Ureter (tissue), 1 donor: Measurements from ENCODE around the gene MEX3A. TPM values are rescaled to one million over a fixed set of nuclear protein-coding genes. Genes with fewer than 3 reads are reported as not detected.
"Not testable (repeated sequence)": the region's sequence is repeated elsewhere in the genome, so short reads cannot be mapped to it uniquely, and the experiment has no call there.

Source experiments
- DNase-seq: peaks from one replicate; pipeline ENCODE4 v3.0.0-alpha.2; 2020; ENCODE audit warnings: low spot score
- total RNA-seq: library from RNA; stranded (reverse); gene quantifications from one replicate; pipeline ENCODE4 v1.2.4, GENCODE V29; 2023
- donor health status: DM: yes; HTN: yes; CAD: no.

Gene MEX3A
- total RNA-seq, 1 donor from 2014 or later = 1.2 TPM

DNA sequence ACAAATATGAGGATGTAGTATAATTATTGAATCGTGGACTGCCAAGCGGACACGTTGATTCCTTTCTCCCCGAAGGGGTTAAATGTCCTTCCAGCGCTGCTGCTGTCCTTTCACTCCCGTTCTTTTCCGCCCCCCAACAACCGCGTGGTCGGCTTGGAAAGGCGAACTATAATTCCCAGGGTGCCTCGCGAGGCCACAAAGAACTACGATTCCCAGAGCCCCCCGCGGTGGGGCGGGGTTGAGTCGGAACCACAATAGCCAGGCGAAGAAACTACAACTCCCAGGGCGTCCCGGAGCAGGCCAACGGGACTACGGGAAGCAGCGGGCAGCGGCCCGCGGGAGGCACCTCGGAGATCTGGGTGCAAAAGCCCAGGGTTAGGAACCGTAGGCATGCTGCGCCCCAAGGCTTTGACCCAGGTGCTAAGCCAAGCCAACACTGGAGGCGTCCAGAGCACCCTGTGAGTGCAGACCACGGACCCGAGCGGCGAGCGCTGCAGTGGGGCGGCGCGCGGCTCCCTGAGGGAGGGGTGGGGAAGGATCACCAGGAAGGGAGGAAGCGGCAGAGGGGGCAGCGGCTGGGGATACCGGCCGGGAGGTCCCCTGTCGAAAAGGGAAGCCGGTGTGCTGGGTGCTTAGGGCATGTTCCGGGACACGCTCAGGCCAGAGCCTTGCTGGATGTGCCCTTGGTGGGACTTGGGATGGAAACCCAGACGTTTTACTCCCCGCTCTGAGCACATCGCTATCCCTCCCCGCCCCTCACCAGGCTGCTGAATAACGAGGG is 27.6 kb downstream of the MEX3A start, which contains the start of gene LAMTOR2:
LAMTOR2 (plus strand) TSS at position 283 of the 781 bp plus-strand sequence; CDS start at position 391, 108 bp downstream.
- DNase-seq = peak; percentile 99

DNA sequence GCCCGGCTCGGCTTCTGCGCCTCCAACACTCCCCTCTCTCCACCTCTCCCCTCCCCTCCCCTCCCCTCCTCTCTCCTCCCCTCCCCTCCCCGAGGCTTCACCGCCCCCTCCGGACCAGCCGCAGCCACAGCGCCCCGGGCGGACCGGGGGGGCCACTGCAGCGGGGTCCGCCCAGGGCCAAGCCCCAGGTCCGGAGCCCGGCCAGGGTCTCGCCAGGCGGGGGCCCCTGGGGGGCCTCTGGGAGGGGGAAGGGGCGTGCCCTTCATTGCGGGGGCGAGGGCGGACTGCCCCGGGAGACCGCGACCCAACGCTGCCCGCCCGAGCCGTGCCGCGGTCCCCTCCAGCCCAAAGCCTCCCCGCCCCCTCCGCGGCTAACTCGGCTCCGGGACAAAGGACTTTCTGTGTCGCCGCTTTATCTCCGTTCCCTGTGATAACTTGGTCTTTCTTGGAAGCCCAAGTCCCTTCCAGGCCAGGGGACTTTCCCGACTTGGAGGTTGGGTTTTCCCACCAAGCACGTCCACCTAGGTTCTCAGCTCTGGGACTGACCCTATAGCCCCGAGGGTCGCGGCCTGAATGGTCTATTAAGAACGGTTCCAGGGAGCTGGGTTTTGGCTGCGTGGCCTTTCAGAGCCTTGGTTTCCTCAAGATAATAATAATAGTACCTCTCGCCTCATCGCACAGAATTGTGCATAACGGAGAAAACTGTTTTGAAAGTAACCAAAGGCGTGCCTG is 28.3 kb downstream of the MEX3A start, which contains the start of gene UBQLN4:
UBQLN4 (minus strand) TSS at position 31 of the 732 bp plus-strand sequence. CDS start 97 bp downstream, outside the sequence.
- DNase-seq = peak; percentile 92

DNA sequence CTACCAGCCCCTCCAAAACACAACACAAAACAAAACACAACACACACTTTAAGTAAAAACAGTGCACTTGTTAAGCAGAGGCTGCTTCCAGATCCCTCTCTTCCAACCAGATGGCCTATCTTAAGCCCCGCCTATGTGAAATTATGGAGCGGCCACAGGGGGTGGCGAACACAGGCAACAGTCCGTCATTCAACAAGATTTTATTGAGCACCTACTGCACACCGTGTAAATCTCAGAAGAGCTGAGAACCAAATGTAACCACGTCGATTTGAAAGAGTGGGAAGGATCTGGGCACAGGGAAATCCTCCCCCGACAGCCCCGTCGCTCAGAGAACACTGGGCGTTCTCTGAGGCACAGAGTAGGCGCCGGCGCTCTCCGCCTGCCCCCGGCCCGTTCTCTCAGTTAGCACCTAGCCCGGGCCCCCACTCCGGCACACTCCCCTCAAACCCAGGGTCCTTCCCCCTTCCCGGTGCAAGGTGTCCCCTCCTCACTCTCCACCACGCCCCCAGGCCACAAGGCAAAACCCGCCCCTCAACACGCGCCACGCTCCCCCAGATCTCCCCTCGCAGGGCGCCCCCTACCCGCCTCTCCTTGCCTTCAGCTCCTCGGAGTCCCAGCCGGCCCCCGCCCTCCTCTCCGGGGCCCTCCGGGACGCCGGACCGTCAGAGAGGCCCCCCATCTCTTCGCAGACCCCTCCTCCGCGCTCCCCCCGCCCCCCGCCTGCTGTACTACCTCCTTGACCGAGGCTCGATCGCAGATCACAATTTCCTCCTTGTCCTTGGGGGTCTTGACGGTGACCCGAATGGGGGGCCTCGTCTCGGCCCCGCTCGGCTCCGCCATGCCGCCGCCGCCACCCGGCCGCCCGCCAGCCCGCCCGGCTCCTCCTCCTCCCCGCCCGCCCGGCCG is 29.1 kb downstream of the MEX3A start:
- DNase-seq = peak; percentile 77

DNA sequence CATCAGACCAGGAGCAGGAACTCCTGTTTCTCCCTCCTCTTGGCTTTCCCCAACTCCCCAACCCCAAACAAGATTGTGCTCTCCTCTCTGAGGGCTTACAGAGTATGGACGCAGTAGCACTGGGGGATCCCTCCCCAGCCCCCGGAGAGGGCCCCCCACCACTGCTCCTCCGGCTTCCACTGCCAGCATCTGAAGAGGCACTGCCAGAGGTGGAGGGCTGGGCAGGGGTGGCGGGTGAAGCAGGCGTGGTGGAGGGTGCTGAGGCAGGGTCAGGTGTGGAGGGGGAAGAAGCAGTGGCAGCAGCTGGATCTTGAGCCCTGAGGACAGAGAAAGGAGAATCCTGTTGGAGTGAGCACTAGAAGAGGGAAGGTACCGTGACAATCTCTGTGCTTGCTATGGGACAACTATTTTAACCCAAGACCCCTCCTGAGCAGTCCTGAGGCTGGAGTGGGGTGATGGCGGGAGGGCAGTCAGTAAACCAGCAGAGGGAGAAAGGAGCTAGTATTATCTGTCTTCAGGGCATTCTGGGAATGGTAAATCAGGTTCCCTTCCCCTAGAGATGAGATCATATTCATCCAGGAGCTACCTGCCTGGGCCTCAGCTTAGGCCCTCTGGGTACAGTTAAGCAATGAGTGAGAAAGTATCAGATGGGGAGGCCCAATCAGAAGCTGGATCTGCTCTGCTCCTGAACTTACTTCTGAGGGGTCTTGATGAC is 31.1 kb downstream of the MEX3A start:
- DNase-seq = no peak

DNA sequence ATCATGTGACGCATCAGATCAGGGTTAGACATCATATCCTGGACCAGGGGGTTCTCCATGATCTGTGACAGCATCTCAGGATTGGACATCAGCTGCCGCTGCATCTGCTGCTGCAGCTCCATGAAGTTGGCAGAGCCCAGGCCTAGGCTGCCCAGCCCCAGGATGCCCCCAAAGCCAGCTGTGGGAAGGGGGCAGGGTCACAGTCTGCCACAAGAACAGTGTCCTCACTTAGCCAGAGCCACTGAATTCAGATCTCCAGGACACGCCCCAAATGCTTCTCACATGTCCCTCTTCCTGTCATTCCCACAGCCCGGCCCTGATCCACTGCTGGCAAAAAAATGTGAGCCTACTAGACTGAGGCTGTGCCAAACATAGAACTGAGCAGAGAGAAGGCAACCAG is 31.9 kb downstream of the MEX3A start:
- DNase-seq = no peak

DNA sequence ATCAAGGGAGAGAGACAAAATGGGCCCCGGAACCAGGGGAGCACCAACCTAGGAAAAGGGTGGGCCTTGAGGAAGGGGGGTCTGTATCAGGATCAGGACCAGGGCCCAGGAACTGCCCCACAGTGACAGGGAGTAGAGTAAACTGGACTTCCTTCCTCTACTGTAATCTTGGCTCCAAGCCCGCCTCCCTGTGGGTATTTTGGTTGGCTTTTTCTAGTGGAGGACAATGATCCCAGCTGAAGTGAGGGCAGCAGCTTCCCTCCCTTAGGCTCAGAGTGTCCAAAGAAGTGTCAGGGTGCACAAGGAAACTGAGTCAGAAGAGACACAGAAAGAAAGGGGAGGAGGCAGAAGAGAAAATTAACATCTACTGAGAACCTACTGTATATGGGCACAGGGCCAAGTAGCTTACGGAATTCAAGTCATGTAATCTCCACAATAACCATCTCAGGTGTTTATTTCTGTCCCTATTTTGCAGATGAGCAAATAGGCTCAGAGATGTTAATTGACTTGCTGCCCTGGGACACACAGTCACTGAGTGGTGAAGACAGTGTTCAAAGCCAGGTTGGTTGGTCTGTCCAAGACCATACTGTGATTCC is 33.5 kb downstream of the MEX3A start:
- DNase-seq = no peak

DNA sequence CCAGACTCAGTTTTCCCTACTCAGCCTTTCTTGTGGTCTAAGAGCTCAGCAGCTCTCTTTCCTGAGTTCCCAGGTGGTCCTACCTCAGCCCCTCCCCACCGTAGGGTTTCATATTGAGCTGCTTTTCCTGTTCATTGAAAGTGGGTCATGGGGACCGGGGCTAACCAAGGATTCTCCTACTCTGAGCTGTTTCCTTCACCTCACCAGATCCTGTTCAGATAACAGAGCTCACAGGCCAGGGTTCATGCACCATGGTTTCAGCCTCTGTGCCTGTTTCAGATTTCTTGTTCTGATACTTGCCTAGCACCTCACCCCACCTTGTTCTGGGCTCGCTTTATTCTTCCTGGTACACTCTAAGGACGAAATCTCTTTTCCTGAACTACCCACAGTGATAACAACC is 37.2 kb downstream of the MEX3A start:
- no peak for DNase-seq

DNA sequence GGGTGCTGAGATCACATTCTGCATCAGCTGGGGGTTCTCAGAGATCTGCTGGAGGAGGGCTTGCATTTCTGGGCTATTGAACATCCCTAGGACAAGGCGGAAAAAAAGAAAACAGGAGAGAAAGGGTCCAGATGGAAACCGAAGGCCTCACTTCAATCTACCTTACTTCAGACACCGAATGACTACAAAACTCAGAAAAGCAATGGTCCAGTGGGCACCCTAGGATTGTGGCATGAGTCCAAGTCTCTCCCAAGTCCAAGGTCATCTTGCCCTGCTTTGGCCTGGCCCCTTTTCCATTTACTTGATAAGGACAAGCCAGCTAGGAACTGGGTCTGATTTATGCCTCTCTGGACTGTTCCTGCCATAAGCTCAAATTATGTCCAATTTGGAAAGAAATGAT is 39.4 kb downstream of the MEX3A start:
- DNase-seq = no peak

DNA sequence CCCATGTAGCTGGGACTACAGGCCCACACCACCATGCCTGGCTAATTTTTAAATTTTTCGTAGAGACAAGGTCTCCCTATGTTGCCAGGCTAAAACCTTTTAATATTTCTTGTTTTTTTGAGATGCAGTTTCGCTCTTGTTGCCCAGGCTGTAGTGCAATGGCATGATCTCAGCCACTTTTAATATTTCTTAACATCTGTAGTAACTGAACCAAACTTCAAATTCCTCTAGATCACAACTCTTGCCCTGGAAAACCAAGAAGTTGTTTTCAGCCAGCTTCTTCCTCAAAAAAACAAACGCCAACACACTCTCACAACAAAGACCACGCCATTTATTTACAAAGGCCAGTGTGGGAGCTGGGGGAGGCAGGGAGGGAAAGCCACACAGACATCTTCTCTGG is 47.3 kb downstream of the MEX3A start:
- not testable (repeated sequence) for DNase-seq

DNA sequence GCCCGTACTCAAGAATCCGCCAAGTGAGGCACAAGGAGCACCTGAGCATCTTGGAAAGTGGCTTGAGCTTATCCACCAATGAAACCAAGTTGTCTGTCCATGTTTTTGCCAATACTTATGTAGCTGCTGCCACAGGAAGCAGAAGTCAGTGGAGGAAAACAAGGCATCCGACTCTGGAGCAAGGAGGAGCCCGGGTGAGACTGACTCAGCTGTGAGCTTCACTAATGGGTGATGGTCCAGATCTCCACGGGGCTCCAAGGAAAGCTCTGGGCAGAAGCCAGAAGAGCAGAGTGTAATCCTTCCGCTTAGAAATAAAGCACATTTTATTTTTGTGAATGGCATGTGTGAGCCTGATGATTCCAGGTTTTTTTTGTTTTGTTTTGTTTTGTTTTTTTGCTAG is 49.3 kb downstream of the MEX3A start:
- DNase-seq = no peak

DNA sequence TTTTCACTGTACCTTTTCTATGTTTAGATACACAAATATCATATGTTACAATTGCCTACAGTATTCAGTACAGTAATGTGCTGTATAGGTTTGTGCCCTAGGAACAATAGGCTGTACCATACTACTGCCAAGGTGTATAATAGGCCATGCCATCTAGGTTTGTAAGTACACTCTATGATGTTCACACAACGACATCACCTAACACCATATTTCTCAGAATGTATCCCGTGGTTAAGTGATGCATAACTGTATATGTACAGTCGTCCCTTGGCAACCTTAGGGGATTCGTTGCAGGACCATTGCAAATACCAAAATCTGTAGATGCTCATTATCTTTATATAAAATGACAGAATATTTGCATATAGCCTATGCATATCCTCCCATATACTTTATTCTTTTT is 55.7 kb downstream of the MEX3A start:
- no peak for DNase-seq

DNA sequence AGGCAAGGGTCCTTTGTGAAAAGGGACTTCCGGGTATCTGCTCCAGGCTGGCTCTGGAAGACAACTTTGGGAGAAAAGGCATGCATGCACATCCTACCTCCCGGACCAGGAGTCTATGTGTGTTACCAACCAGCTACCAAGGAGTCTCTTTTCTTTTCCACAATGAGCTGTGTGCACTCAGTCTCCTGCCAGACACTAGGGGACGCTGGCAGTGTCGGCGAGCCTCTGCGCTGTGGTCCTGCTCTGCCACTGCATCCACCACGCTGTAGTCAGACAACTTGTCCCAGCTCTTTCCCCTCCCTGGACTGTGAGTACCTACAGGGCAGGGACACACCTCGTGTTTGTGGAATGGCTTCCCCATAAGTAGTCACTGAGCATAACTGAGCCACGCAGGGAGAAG is 56.4 kb downstream of the MEX3A start:
- peak; percentile 47 for DNase-seq

DNA sequence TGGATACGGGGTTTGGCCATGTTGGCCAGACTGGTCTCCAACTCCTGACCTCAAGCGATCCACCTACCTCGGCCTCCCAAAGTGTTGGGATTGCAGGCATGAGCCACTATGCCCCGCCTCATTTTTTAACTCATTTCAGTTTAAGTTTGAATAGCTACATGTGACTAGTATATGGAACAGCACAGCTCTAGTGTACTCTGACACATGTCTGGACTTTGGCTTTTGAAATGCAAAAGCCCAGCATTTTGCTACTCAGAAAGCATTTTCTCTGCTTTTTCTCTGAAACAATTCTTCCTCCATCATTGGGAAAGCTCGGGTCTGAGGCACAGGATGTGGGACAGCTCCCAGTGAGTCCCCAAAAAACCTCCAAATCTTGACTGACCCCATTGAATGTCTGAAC is 57.5 kb downstream of the MEX3A start:
- DNase-seq = no peak

Other genes starting within 250 kb of the MEX3A start
- 82.9 TPM for gene GON4L, start 225.3 kb downstream of the MEX3A start, total RNA-seq
- 11.3 TPM for gene SYT11, start 222.9 kb downstream of the MEX3A start, total RNA-seq
- 29.8 TPM for gene RIT1, start 171.1 kb downstream of the MEX3A start, total RNA-seq
- 83.8 TPM for gene KHDC4, start 148.1 kb downstream of the MEX3A start, total RNA-seq
- not detected for gene RXFP4, start 140.8 kb downstream of the MEX3A start, total RNA-seq
- gene ARHGEF2, start 103.9 kb downstream of the MEX3A start, total RNA-seq = 104 TPM
- gene SSR2, start 61.5 kb downstream of the MEX3A start, total RNA-seq = 189 TPM
- gene UBQLN4, start 28.7 kb downstream of the MEX3A start, total RNA-seq = 40.0 TPM
- 47.5 TPM for gene LAMTOR2, start 27.7 kb downstream of the MEX3A start, total RNA-seq
- gene RAB25, start 21.3 kb downstream of the MEX3A start, total RNA-seq = 182 TPM
- 444 TPM for gene LMNA, start 32.2 kb upstream of the MEX3A start, total RNA-seq
- gene SEMA4A, start 71.1 kb upstream of the MEX3A start, total RNA-seq = 49.3 TPM
- 24.7 TPM for gene SLC25A44, start 111.6 kb upstream of the MEX3A start, total RNA-seq
- 59.3 TPM for gene PMF1, start 130.5 kb upstream of the MEX3A start, total RNA-seq
- gene BGLAP, start 159.7 kb upstream of the MEX3A start, total RNA-seq = 2.2 TPM
- 4.4 TPM for gene PAQR6, start 165.6 kb upstream of the MEX3A start, total RNA-seq
- 77.5 TPM for gene SMG5, start 200.4 kb upstream of the MEX3A start, total RNA-seq
- gene TMEM79, start 201.9 kb upstream of the MEX3A start, total RNA-seq = 26.2 TPM
- 47.6 TPM for gene GLMP, start 213.2 kb upstream of the MEX3A start, total RNA-seq
- not detected for gene VHLL, start 216.8 kb upstream of the MEX3A start, total RNA-seq